NCI-H345 (cell line): ENCODE results near the gene B3GNT7.
"Not testable (repeated sequence)": the region's sequence is repeated elsewhere in the genome, so short reads cannot be mapped to it uniquely, and the experiment has no call there.

Source experiments
- DNase-seq: peaks from one replicate; lab custom pipeline; 2025; lab: John Stamatoyannopoulos, UW

B3GNT7 gene

GRCh38 chr2:231400681-231401080, 5.2 kb downstream of the B3GNT7 start:
- DNase-seq: not testable (repeated sequence)

GRCh38 chr2:231401101-231401500, 5.6 kb downstream of the B3GNT7 start:
- not testable (repeated sequence) for DNase-seq

DNA sequence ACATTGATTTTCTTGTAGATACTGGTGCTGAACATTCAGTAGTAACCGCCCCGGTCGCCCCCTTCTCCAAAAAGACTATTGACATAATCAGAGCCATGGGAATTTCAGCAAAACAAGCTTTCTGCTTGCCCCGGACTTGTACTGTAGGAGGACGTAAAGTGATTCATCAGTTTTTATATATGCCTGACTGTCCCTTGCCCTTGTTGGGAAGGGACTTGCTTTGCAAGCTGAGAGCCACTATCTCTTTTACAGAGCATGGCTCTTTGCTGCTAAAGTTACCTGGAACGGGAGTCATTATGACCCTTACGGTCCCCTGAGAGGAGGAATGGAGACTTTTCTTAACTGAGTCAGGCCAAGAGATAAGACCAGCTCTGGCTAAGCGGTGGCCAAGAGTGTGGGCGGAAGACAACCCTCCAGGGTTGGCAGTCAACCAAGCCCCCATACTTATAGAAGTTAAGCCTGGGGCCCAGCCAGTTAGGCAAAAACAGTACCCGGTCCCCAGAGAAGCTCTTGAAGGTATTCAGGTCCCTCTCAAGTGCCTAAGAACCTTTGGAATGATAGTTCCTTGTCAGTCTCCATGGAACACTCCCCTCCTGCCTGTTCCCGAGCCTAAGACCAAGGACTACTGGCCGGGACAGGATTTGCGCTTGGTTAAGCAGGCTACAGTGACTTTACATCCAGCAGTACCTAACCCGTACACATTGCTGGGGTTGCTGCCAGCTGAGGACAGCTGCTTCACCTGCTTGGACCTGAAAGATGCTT, 8.1 kb downstream of the B3GNT7 start:
- not testable (repeated sequence) for DNase-seq

- DNase-seq: not testable (repeated sequence)
These were observed 8.7 kb downstream of the B3GNT7 start for GRCh38 chr2:231404183-231404578.

DNA sequence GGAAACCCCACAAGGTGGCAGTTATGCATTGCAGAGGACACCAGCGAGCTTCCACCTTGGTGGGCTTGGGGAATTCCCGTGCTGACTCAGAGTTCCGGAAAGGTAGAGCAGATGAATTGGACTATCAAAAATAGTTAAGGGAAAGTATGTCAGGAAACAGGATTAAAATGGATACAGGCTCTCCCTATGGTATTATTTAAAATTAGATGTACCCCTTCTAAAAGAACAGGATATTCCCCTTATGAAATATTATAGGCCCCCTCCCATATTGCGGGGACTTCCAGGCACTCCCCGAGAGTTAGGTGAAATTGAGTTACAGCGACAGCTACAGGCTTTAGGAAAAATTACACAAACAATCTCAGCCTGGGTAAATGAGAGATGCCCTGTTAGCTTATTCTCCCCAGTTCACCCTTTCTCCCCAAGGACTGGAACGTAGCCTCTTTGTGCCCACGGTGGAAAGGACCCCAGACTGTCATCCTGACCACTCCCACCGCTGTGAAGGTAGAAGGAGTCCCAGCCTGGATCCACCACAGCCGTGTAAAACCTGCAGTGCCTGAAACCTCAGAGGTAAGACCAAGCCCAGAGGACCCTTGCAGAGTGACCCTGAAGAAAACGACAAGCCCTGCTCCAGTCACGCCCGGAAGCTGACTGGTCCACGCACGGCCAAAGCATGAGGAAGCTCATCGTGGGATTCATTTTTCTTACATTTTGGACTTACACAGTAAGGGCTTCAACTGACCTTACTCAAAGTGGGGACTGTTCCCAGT, 10.3 kb downstream of the B3GNT7 start:
- DNase-seq: not testable (repeated sequence)

GRCh38 chr2:231407686-231408085, 12.2 kb downstream of the B3GNT7 start:
- DNase-seq: not testable (repeated sequence)

GRCh38 chr2:231408304-231408703, 12.8 kb downstream of the B3GNT7 start:
- not testable (repeated sequence) for DNase-seq

GRCh38 chr2:231409776-231410175, 14.3 kb downstream of the B3GNT7 start:
- no peak for DNase-seq

- no peak for DNase-seq
These were observed 14.9 kb downstream of the B3GNT7 start for GRCh38 chr2:231410293-231411004.

- no peak for DNase-seq
These were observed 15.7 kb downstream of the B3GNT7 start for GRCh38 chr2:231411237-231411636.

DNA sequence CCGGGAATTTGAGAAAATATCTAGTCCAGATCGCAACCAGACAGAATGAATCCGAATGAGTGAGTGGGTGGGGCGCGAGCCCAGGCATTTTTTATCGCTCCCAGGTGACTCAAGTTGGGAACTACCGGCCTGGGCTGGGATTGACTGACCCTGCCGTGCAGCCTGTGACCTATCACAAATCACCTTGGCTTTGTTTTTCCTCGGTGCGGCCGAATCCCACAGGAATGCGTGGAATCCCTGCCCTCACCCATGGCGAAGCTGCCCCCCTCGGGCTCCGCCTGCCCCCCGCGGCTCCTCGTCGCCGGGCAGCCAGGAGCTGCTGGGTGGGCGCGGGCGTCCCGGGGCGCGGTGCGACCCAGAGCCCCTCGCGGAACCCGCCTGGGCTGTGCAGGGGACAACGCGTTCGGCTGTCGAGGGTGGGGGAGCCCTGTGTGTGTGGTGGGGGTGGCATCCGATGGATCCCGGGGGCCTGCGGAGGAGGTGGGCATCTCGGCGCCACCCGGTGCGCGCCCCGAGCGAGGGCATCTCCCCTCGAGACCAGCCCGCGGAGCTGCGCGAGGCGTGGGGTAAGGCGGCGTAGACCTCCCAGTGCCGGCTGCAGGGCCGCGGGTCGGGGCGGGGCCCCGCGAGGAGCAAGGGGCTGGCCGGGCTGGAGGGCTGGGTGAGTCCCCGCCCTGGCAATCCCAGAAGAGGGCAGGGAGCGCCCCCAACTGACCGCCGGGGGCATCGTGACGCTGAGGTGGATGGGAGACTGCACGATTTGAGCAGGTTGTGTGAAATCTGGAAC, 16.5 kb downstream of the B3GNT7 start:
- peak; percentile 53 for DNase-seq

GRCh38 chr2:231412618-231412963, 17.1 kb downstream of the B3GNT7 start:
- no peak for DNase-seq

DNA sequence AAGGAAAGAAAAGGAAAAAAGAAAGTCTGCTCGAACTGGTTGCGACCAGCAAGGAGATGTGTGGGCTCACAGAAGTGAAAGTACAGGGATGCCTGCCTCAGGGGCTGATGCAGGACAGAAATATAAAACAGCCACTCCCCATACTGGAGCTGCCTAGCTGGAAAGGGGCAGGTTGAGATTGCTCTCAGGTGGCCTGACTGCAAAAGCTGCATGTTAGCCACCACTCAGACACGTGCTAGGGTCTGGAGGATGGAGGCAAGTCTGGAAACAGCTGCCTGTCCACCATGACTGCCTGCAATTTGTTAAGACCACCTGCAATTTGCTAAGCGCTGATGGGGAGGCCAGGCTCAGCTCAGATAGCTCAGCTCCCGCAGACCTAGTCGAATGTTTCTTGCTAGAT, 17.9 kb downstream of the B3GNT7 start:
- DNase-seq: no peak

- DNase-seq: no peak
These were observed 18.5 kb downstream of the B3GNT7 start for GRCh38 chr2:231413921-231414476.

GRCh38 chr2:231415029-231415428, 19.5 kb downstream of the B3GNT7 start:
- no peak for DNase-seq

- no peak for DNase-seq
These were observed 23.5 kb downstream of the B3GNT7 start for GRCh38 chr2:231418820-231419640.

DNA sequence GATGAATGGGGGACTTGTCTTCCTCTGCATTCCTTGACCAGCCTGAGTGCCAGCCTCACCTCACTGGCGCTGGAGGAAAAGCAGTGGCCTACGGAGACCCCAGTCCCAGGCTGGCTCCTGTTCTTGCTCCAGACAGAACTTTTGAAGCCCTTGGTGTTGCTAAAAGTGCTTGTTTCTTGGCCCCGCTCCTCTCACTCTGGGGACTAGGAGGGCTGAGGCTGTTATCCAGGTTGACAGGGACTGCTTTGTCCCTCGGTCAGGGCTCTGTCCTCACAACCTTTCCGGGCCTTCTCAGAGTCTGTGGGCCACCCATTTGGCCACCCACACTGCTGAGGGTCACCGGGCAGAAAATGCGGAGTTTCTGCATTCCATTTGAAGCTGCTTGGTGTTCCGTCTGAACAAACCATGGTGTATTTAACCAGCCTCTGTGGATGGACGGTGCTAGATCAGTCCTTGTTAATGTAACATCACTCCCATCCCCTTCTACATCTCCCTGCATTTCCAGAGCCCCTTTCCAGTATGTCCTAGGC, 25.6 kb downstream of the B3GNT7 start:
- no peak for DNase-seq

DNA sequence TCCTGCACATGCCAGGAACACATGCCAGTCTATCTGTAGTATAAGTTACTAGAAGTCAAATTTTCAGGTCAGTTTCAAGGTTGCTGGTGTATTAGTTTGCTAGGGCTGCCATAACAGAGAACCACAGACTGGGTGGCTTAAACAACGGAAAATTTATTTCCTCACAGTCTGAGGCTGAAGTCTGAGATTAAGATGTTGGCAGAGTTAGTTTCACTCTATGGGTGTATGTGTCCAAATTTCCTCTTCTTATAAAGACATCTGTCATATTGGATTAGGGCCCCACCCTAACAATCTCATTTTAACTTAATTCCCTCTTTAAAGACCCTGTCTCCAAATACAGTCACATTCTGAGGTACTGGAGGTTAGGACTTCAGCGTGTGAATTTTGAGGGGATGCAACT, 26.5 kb downstream of the B3GNT7 start:
- DNase-seq: no peak

GRCh38 chr2:231423176-231423575, 27.7 kb downstream of the B3GNT7 start:
- no peak for DNase-seq

- DNase-seq: no peak
These were observed 29.8 kb downstream of the B3GNT7 start for GRCh38 chr2:231425291-231425810.
